Peyer's patch (tissue), 4 donors: ENCODE results near the gene RBM27.

Experiments used
- POLR2A ChIP-seq, 2 donors: fragments of 450-650 bp; IDR thresholded peaks; one replicate each; pipeline ENCODE4 v1.5.1; 2017; ENCODE audit warnings: antibody characterized with exemption in 2 of 2, mild to moderate bottlenecking in 2 of 2, moderate library complexity in 2 of 2
- TF ChIP-seq, protein P1 (sequence below), 6 experiments: fragments of 450-650 bp in 4 of 6; fragments of 200-600 bp in 2 of 6; sonication (generic) in 1 of 6; IDR thresholded peaks; one replicate each; pipeline ENCODE4 v1.5.1; 2017 to 2019; ENCODE audit warnings: antibody characterized with exemption in 6 of 6, mild to moderate bottlenecking in 3 of 6, moderate library complexity in 1 of 6

GRCh38 chr5:146199176-146199815, 4.1 kb upstream of the RBM27 start:
- TF ChIP-seq, protein P1, sequence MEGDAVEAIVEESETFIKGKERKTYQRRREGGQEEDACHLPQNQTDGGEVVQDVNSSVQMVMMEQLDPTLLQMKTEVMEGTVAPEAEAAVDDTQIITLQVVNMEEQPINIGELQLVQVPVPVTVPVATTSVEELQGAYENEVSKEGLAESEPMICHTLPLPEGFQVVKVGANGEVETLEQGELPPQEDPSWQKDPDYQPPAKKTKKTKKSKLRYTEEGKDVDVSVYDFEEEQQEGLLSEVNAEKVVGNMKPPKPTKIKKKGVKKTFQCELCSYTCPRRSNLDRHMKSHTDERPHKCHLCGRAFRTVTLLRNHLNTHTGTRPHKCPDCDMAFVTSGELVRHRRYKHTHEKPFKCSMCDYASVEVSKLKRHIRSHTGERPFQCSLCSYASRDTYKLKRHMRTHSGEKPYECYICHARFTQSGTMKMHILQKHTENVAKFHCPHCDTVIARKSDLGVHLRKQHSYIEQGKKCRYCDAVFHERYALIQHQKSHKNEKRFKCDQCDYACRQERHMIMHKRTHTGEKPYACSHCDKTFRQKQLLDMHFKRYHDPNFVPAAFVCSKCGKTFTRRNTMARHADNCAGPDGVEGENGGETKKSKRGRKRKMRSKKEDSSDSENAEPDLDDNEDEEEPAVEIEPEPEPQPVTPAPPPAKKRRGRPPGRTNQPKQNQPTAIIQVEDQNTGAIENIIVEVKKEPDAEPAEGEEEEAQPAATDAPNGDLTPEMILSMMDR (IDR thresholded peaks at IDR 0.05): no peak
- TF ChIP-seq POLR2A (IDR thresholded peaks at IDR 0.05): no peak
